Astrocyte of the hippocampus (primary cell): ENCODE data around the gene TIMM29.

Source experiments
- DNase-seq: peaks from one replicate; pipeline ENCODE4 v3.0.0; 2011; ENCODE audit warnings: low read depth, low spot score

Gene TIMM29

DNA sequence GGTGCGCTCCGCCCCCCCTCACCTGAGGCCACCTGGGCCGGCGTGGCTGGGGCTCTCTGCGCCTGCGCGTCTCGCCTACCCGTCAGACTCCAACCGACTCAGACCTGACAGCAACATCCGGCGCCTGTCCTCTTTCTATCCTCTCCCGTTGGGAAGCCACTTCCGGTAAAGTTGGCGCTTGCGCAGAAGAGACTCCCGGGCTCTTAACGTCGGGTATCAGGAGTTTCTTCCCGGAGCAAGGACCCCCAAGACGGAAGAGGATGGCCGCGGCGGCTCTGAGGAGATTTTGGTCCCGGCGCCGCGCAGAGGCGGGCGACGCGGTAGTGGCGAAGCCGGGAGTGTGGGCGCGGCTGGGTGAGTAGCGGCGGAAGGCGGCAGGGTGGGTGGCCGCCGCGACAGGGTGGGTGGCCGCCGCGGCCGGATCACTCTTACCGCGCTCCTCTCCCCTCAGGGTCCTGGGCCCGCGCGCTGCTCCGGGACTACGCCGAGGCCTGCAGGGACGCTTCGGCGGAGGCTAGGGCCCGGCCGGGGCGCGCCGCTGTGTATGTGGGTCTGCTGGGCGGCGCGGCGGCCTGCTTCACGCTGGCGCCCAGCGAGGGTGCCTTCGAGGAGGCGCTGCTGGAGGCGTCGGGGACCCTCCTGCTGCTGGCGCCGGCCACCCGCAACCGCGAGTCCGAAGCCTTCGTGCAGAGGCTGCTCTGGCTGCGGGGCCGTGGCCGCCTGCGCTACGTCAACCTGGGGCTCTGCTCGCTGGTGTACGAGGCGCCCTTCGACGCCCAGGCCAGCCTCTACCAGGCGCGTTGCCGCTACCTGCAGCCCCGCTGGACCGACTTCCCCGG lies at the start of gene TIMM29, which contains the start of gene YIPF2:
TSS of gene TIMM29 (plus strand) at position 249 of the 839 bp plus-strand sequence. CDS start at position 261, 12 bp downstream.
TSS of gene YIPF2 (minus strand) at position 77 of the 839 bp plus-strand sequence. CDS start 229 bp downstream, outside the sequence.
- DNase-seq = peak; percentile 98

DNA sequence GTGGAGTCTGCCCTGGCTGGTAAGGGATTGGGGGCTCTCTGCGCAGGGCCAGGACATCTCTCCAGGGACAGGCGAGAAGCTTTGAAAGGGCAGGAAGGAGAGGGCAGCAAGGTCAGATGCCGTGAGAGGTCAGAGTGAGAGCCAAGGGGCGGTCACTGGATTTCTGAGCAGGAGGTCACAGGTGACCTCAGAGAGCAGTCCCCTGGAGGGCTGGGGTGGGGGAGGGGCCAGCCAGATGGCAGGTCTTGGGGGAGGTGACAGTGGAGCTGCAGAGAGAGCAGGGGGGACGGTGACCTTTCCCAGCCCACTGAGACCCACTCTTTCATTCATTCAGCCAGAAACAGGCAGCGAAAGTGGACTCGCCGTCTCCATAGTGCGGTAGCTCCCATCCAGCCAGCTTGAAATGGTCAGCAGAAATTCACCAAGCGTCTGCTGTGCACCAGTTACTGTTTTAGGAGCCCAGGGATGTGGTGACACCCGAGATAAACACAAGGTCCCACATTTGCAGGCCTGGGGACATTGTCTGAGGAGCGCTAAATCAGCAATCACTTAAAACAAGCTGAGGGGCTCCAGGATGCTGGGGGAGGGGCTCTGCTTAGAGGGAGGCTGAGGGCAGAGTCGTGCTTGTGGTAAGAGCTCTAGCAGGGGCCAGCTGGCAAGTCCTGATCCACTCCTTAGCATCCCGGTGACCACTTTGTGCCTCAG lies 47.1 kb upstream of the TIMM29 start:
- DNase-seq = no peak

DNA sequence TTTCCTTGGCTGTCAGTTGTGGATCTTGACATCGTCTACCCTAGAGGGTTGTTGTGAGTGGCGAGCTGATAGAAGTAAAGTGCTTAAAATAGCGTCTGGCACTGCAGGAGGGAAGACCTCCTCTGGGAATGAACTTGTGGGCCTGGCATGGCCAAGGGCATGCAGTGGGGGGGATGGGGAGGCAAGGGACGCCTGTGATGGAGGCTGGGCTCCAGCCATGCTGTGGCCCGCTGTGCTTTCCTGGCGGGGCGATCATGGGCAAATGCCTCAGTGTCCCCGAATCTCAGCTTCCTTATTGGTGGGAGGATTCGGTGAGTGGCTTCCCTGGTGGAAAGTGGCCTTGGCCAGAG lies 46.5 kb upstream of the TIMM29 start:
- no peak for DNase-seq

- DNase-seq = peak; percentile 38
Measured at GRCh38 chr19:10884274-10884673, 44.3 kb upstream of the TIMM29 start.

DNA sequence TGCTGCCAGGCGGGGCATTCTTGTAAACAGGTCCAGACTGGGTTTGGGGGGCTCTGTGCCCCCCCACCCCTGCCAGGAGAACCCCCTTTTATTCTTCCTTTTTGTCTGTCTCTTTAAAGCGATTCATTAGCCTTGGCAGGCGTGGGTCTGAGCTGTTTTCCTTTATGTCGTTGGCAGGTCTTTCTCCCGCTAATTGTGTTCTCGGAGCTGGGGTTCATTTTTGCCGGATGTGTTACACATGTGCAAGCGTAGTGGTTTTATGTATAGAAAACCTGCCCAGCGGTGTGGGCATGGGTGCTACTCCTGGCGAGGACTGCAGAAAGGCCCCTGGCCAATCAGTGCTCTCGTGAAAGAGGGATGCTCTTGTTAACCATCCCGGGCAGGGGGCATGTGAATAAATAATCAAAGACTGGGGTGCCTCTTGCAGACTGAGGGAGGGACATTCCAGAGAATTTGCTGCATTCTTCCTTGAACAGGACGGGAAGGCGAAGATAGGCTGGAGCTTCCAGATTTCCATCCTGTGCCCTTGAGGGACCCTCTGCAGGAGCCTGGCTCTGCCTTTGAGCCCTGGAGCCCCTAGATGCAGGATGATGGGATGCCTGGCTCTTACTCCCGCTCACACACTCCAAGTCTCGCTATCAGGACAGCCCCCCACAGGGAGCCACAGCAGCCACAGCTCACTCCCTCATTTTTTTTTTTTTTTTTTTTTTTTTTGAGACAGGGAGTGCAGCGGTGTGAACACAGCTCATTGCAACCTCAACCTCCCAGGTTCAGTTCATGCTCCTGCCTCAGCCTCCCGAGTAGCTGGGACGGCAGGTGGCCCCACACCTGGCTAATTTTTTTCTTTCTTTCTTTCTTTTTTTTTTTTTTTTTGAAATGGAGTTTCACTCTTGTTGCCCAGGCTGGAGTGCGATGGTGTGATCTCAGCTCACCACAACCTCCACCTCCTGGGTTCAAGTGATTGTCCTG lies 43.1 kb upstream of the TIMM29 start:
- DNase-seq = peak; percentile 33

- no peak for DNase-seq
Measured at GRCh38 chr19:10887616-10888367, 40.8 kb upstream of the TIMM29 start.

GRCh38 chr19:10888421-10888866 lies 40.2 kb upstream of the TIMM29 start:
- DNase-seq = no peak

DNA sequence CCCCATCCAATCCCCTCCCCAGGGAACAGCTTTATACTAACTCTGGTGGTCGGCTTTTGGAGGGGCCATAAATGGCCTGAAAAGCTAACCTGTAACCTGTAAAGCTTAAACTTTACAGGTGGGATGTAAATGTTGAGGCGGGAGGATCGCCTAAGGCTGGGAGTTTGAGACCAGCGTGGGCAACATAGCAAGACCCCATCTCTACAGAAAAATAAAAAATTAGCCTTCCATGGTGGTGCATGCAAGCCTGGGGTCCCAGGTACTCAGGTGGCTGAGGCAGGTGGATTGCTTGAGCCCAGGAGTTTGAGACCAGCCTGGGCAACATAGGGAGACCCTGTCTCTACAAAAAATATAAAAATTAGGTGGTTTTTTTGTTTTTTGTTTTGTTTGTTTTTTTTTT lies 38.7 kb upstream of the TIMM29 start:
- no peak for DNase-seq

DNA sequence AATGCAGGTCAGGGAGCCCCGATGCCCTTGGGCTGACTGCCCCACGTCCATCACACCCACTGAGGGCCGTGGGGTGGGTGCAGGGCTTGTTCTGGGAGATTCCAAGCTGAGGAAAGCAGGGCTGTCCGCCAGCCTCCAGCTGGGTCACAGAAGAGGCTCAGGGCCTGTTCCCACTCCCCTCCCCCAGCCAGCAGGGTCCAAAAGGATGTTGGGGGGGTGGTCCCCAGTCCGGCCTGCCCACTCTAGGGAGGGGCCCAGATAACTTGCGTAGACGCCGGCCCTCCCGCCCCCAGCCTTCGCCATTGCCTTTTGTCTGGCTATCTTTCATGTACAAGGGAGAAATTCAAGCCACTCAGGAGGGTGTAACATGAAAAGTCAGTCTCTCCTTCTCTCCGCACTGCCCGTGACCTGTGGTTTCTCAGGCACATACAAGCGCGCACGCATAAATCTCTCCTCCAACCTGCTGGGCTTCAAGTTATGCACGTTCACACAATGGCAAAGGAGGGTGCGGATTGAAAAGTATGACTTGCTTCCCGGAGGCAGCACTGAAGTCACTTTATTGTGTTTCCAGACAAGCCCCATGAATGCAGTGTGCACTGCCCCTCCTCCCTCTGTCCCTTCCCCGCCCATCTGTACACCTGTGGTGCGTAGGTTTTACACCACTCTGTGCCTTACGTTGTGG lies 37.1 kb upstream of the TIMM29 start:
- peak; percentile 50 for DNase-seq

- no peak for DNase-seq
Measured at GRCh38 chr19:10892256-10892655, 36.4 kb upstream of the TIMM29 start.

GRCh38 chr19:10894911-10895213 lies 33.7 kb upstream of the TIMM29 start:
- DNase-seq = no peak

GRCh38 chr19:10895363-10895762 lies 33.2 kb upstream of the TIMM29 start:
- DNase-seq = no peak

- no peak for DNase-seq
Measured at GRCh38 chr19:10895920-10896319, 32.7 kb upstream of the TIMM29 start.

DNA sequence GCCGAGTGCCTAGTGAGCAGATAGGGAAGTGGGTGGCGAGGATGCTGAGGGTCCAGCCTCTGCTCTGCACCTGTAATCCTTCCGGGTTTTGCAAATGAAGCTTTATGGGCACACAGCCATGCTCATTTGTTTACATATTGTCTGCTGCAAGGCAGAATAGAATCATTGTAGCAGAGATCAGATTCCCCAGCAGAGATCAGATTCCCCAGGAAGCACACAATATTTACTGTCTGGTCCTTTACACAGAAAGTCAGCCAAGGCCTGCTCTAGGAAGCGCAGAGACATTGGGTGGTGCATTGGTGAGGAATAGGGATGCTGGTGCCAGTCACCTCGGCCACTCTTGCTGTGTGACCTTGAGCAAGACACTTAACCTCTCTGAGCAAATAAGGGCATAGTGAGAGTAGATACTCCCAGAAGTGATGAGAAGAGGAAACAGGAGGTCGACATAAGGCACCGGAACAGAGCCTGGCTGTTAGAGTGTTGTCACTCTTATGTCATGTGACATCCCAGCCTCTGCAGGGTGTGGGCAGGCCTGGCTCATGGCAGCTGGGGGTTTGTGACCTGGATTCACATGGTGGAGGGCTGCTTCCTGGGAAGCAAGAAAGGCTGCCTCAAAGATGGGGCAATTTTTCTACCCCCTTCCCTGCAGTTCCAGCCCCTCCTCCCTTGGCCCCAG lies 31.6 kb upstream of the TIMM29 start:
- DNase-seq = no peak

- no peak for DNase-seq
Measured at GRCh38 chr19:10898633-10899032, 30.0 kb upstream of the TIMM29 start.

DNA sequence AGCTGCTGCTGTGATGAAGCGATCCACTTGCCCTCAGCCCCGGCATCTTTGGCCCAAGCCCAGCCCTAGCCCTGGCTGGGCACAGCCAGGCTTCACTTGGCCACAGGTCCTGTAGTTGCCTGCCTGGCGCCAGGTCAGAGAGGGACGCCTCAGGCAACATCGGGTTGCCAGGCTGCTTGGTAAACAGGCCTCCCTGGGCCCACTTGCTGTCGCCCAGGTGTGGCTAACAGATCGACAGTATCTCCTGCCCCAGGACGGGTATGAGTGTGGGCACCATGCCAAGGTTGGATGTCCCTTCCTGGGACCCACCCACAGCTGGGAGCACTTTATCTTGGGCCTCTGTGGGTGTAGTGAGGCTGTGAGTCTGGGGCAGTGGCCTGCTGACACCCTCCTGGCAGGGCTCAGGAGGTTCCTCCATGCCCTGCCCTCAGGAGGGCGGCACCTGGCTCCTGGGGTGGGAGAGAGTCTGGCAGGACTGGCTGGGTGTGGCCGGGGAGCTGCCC lies 29.4 kb upstream of the TIMM29 start:
- peak; percentile 39 for DNase-seq

GRCh38 chr19:10907925-10908324 lies 20.7 kb upstream of the TIMM29 start:
- DNase-seq = no peak

- DNase-seq = no peak
Measured at GRCh38 chr19:10908380-10908960, 20.1 kb upstream of the TIMM29 start.

- DNase-seq = no peak
Measured at GRCh38 chr19:10911579-10912363, 16.8 kb upstream of the TIMM29 start.
